ENCODE data around the gene PSMA7.
"Not testable (repeated sequence)": the region's sequence is repeated elsewhere in the genome, so short reads cannot be mapped to it uniquely, and the experiment has no call there.

PSMA7 gene

GRCh38 chr20:62117362-62117646, 25.9 kb downstream of the PSMA7 start:
- DNase-seq: no peak

- no peak for DNase-seq
Observed at GRCh38 chr20:62116558-62117361, 26.4 kb downstream of the PSMA7 start.

- DNase-seq: not testable (repeated sequence)
Observed at GRCh38 chr20:62115800-62116407, 27.3 kb downstream of the PSMA7 start.

GRCh38 chr20:62114894-62115293, 28.3 kb downstream of the PSMA7 start:
- DNase-seq: no peak

- no peak for DNase-seq
Observed at GRCh38 chr20:62112368-62112767, 30.8 kb downstream of the PSMA7 start.

- DNase-seq: no peak
Observed at GRCh38 chr20:62111148-62111547, 32.0 kb downstream of the PSMA7 start.

- no peak for DNase-seq
Observed at GRCh38 chr20:62105592-62105991, 37.6 kb downstream of the PSMA7 start.

- no peak for DNase-seq
Observed at GRCh38 chr20:62104791-62105345, 38.3 kb downstream of the PSMA7 start.

- DNase-seq: no peak
Observed at GRCh38 chr20:62104234-62104789, 38.9 kb downstream of the PSMA7 start.

- no peak for DNase-seq
Observed at GRCh38 chr20:62103508-62104233, 39.5 kb downstream of the PSMA7 start.

- DNase-seq: no peak
Observed at GRCh38 chr20:62101078-62101477, 42.1 kb downstream of the PSMA7 start.

GRCh38 chr20:62097881-62098407, 45.2 kb downstream of the PSMA7 start:
- no peak for DNase-seq

- no peak for DNase-seq
Observed at GRCh38 chr20:62096421-62097380, 46.5 kb downstream of the PSMA7 start.

GRCh38 chr20:62089393-62089792, 53.8 kb downstream of the PSMA7 start:
- DNase-seq: no peak

- no peak for DNase-seq
Observed at GRCh38 chr20:62088258-62089127, 54.7 kb downstream of the PSMA7 start.

GRCh38 chr20:62087632-62088031, 55.6 kb downstream of the PSMA7 start:
- no peak for DNase-seq

- no peak for DNase-seq
Observed at GRCh38 chr20:62087227-62087626, 56.0 kb downstream of the PSMA7 start.

Data from bone marrow (tissue), 2 donors.